ENCODE measurements around the gene ZBTB20. TPM values are rescaled to one million over a fixed set of nuclear protein-coding genes. Genes with fewer than 3 reads are reported as not detected.

The ZBTB20 gene
- total RNA-seq, 1 donor from 2014 or later = 3.9 TPM

DNA sequence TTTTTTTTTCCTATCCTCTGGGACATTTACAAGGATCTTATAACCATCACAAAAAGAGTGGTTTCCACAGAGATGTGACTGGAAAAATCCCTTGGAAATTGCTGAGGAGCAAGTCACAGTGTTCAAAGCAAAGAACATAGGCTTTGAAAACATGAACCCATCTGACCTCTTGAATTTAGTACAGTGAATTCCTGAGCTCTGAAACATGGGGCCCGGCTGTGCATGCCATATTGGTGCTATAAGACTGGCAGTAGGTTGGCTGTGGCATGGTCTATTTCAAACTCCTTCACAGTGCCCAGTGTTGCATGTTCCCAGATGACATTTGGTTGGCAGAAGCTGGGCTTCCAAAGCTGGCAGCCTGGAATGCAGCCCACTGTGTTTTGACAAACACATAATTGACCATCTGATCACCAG, 651.1 kb downstream of the ZBTB20 start:
- H3K36me3 ChIP-seq (ENCODE audit: control insufficient read depth, insufficient read depth, low read length) = no peaks in the 10 kb centered on the region
- no peaks in the 10 kb centered on the region for H3K27me3 ChIP-seq (ENCODE audit: control insufficient read depth, insufficient read depth, low read length)
- peak; percentile 32 for DNase-seq (ENCODE audit: low read depth)
- H3K4me3 ChIP-seq (ENCODE audit: low read depth, low read length) = no peak overlapping the region
- no peak for FAIRE-seq
- TF ChIP-seq CTCF (IDR thresholded peaks at IDR 0.05; ENCODE audit: insufficient read depth, low read length, severe bottlenecking) = no peak

- FAIRE-seq (no peak), DNase-seq (ENCODE audit: low read depth) (no peak)
- Histone ChIP-seq H3K27me3 (ENCODE audit: control insufficient read depth, insufficient read depth, low read length) (no peaks in the 10 kb centered on the region), H3K4me3 (ENCODE audit: low read depth, low read length) (no peak overlapping the region), H3K36me3 (ENCODE audit: control insufficient read depth, insufficient read depth, low read length) (no peaks in the 10 kb centered on the region)
- no peak for TF ChIP-seq CTCF (IDR thresholded peaks at IDR 0.05; ENCODE audit: insufficient read depth, low read length, severe bottlenecking)
Measured at GRCh38 chr3:114494498-114494897, 652.6 kb downstream of the ZBTB20 start.

- no peak for FAIRE-seq
- Histone ChIP-seq H3K36me3 (ENCODE audit: control insufficient read depth, insufficient read depth, low read length) (no peaks in the 10 kb centered on the region), H3K27me3 (ENCODE audit: control insufficient read depth, insufficient read depth, low read length) (no peaks in the 10 kb centered on the region), H3K4me3 (ENCODE audit: low read depth, low read length) (no peak overlapping the region)
- DNase-seq (ENCODE audit: low read depth) = no peak
- no peak for TF ChIP-seq CTCF (IDR thresholded peaks at IDR 0.05; ENCODE audit: insufficient read depth, low read length, severe bottlenecking)
Measured at GRCh38 chr3:114490829-114491228, 656.3 kb downstream of the ZBTB20 start.

DNA sequence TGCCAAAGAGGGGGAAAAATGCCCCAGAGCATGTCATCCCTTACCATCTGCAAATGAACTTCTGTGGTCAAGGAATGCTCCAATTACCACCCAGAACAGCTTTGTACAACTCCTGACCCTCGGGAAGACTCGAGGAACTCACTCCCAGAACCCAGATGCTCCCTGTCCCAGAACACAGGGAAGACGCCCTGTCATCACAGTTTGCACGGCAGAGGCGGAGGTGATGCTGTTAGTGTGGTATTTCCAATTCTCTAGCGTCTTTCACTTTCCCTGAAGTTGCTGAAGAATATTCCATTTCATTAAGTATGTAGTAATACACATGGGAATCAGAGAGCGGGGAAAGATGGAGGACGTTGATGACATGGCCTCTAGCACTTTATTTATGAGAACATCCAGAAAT, 659.6 kb downstream of the ZBTB20 start:
- FAIRE-seq = peak; percentile 68

DNA sequence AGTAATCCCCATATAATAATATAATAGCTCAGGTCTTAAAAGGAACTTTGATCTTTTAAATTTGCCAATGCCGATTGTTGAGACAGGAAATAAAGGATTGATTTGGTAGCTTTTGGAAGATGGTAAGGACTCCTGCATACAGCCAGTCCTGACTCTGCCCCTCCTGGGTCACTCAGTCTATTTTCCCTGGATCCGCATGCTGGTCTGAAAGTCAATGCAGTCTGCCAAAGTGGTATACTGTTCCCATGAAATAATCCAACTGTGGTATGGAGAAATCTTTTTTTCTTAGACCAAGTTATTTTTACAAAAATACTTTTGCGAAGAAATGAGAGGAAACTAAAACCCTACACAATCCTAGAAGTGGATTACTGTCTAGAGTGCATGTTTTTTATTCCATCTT, 662.2 kb downstream of the ZBTB20 start:
- TF ChIP-seq CTCF (IDR thresholded peaks at IDR 0.05; ENCODE audit: insufficient read depth, low read length, severe bottlenecking) = no peak
- no peak overlapping the region for H3K4me3 ChIP-seq (ENCODE audit: low read depth, low read length)
- no peak for FAIRE-seq

More for the DNA sequence above, 659.6 kb downstream of the ZBTB20 start:
- Histone ChIP-seq H3K36me3 (ENCODE audit: control insufficient read depth, insufficient read depth, low read length) (no peaks in the 10 kb centered on the region), H3K27me3 (ENCODE audit: control insufficient read depth, insufficient read depth, low read length) (no peaks in the 10 kb centered on the region), H3K4me3 (ENCODE audit: low read depth, low read length) (no peak overlapping the region)
- DNase-seq (ENCODE audit: low read depth) = no peak
- no peak for TF ChIP-seq CTCF (IDR thresholded peaks at IDR 0.05; ENCODE audit: insufficient read depth, low read length, severe bottlenecking)

DNA sequence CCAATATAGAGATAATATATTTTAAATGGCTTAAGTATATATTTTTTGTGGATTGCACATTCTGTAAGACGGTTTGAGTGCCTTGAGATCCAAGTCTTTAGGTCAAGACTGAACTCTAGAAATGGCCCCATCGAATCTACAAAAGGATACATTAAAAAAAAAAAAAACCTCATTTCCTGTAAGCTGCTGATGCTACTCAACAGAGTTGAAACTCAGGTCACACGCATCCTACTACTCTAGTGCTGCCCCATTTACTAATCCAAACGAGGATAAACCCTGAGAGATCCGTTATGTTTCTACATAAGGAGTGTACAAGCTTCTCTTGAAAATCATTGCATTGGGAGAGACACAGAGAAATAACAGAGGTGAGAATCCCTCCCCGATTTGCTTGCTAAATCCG, 666.0 kb downstream of the ZBTB20 start:
- H3K4me3 ChIP-seq (ENCODE audit: low read depth, low read length) = no peak overlapping the region
- TF ChIP-seq CTCF (IDR thresholded peaks at IDR 0.05; ENCODE audit: insufficient read depth, low read length, severe bottlenecking) = no peak
- FAIRE-seq (no peak), DNase-seq (ENCODE audit: low read depth) (no peak)
- H3K36me3 ChIP-seq (ENCODE audit: control insufficient read depth, insufficient read depth, low read length) = no peaks in the 10 kb centered on the region
- no peaks in the 10 kb centered on the region for H3K27me3 ChIP-seq (ENCODE audit: control insufficient read depth, insufficient read depth, low read length)

More for the DNA sequence above, 662.2 kb downstream of the ZBTB20 start:
- no peaks in the 10 kb centered on the region for H3K36me3 ChIP-seq (ENCODE audit: control insufficient read depth, insufficient read depth, low read length)
- no peaks in the 10 kb centered on the region for H3K27me3 ChIP-seq (ENCODE audit: control insufficient read depth, insufficient read depth, low read length)
- no peak for DNase-seq (ENCODE audit: low read depth)
